Right ventricle myocardium inferior (tissue), 1 donor: ENCODE data around the gene MOGAT1. TPM values are rescaled to one million over a fixed set of nuclear protein-coding genes. Genes with fewer than 3 reads are reported as not detected.
"Not testable (repeated sequence)": the region's sequence is repeated elsewhere in the genome, so short reads cannot be mapped to it uniquely, and the experiment has no call there.

Experiments
- ATAC-seq: fragments of 200-7000 bp; cut with Tn5 transposase; one replicate; pipeline ENCODE4 v1.9.1; 2020; ENCODE audit warnings: mild to moderate bottlenecking, moderate library complexity
- DNase-seq: peaks from one replicate; pipeline ENCODE4 v3.0.0; 2021; ENCODE audit errors: missing footprints
- intact Hi-C: fragments of 100-400 bp; cut with DNase I; formaldehyde crosslinking; loops from one replicate; pipeline ENCODE4 v1.11.0; 2022
- total RNA-seq: library from RNA; stranded (reverse); fragmentation: NEBNext Ultra II Directional; extraction: Animal tissue kit (Norgen Biotek cat#: 25700); gene quantifications from one replicate; pipeline ENCODE4 v1.2.1, GENCODE V29; 2021
- donor health status: DM: no; HTN: yes; CAD: no; lungs with severe emphysema.

Gene MOGAT1
- total RNA-seq, 1 donor from 2014 or later: 0.38 TPM

DNA sequence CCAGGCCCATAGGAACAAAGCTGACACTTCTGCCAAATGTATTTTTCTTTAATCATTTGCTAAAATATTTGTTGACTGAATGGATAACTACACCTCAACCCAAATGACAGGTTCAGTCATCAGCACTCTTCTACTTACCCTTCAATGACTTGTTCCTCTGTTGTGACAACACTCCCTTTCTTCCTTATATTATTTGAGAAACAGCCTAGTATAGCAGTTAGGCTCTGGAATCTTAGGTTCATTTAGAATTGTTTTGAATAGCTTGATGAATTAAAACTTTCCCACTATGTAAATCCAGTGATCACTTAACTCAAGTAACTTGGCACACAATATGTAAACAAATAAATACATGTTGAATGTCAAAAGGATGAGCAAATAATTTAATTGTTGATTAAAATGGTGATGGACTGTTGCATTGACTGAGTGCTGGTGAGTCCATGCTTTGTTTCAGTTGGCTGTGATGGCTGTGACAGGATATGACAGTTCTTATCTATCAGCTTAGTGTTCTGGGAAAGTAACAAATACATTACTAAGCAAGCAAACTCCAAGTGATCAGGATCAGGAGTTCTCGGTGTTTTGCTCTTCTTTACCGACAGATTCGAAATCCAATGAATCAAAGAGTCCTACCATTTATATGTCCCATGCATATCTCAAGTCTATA is 2.8 kb upstream of the MOGAT1 start:
- DNase-seq (no peak), ATAC-seq (no peak)
- intact Hi-C loops: no loop called here

DNA sequence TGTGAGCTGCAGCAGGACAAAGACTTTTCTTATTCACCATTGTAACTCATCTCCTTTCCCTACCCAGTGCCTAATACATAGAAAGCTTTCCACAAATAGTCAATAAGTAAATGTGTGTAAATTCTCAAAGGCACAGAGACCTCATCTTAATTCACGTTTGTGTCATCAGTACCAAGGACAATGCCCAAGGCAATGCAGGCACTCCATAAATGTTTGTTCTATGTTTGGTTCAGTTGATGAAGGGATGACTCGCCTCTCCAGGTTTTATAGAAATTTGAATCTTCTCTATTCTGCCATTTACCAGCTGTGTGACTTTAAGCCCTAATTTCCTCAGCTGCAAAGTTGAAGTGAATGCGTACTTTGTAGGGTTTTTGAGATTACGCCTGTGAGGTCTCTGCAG is 2.1 kb upstream of the MOGAT1 start:
- intact Hi-C loops: no loop called here
- ATAC-seq (no peak), DNase-seq (no peak)

DNA sequence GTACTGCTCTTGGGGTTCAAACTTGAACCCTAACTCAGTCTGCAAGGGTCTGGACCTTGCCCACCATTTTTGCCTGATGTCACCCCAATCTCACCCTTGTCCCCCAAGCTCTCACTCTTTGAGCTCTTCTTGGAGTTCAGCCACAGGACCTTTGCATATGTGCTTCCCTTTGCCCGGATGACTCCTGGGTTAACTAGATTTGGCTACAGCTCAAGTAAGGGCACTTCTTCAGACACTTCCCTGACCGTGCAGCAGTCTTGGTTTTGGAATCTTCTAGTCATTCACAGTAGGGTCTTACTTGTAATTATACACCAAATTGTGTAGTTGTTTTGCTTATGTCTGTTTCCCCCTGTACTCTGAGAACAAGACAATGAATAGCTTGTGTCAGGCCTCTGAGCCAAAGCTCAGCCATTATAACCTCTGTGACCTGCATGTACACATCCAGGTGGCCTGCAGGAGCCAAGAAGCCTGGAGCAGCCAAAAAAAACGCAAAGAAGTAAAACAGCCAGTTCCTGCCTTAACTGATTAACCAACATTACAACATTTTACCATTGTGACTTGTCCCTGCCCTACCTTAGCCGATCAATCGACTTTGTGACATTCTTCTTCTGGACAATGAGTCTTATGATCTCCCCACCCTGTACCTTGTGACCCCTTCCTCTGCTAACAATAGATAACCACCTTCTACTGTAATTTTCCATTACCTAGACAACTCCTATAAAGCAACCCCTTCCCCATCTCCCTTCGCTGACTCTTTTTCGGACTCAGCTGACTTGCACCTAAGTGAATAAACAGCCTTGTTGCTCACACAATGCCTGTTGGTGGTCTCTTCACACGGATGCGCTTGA is 1.0 kb upstream of the MOGAT1 start:
- ATAC-seq (no peak), DNase-seq (no peak)
- intact Hi-C loops: no loop called here

DNA sequence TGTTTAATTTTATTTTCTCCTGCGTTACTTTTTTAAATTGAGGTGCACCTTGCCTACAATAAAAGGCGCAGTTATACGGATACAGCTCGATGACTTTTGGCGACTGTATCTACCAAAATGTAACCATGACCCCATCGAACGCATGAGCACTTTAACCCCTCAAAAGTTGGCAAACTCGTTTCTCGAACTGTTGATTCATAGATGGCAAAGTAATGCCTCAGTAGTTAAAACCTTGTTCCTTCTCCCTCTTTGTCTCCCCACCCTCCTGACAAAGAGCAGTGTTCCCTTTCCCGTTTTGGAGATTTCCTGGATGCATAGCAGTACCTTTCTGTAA is 577 bp downstream of the MOGAT1 start:
- ATAC-seq: no peak
- intact Hi-C loops: no loop called here
- no peak for DNase-seq

DNA sequence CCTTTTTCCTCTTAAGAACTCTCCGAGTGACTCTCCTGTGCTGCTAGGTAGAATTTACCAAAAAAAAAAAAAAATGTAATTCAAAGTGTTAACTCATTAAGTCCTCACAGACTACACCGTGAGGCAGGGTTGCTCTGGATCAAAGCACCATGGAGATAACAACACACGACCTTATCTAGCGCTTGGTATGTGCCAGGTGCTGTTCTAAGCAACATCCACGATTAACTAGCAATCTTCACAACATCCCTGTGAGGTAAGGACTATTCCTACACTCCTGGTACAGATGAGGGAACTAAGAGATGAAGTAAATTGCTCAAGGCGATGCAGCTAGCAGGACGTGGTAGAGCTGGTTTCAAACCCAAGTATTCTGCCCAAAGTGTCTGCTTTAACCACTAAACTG is 1.8 kb downstream of the MOGAT1 start:
- ATAC-seq: no peak
- intact Hi-C loops: no loop called here
- DNase-seq: no peak

DNA sequence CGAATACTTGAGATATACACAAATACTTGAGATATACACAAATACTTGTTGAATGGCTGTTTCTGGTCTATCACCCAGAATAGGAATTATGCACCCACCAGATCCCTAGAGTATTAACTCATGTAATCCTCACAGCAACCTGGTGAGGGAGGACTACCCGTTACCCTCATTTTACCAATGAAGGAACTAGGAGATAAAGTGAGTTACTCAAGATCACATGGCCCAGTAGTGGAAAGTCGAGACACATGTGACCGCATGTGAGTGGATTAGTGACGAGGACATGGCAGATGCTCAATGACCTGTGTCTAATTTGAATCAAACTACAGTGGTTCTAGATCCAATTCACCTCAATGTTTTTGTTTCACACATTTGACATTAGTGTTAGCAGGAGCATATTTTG is 2.4 kb downstream of the MOGAT1 start:
- intact Hi-C loops: no loop called here
- ATAC-seq (no peak), DNase-seq (no peak)

DNA sequence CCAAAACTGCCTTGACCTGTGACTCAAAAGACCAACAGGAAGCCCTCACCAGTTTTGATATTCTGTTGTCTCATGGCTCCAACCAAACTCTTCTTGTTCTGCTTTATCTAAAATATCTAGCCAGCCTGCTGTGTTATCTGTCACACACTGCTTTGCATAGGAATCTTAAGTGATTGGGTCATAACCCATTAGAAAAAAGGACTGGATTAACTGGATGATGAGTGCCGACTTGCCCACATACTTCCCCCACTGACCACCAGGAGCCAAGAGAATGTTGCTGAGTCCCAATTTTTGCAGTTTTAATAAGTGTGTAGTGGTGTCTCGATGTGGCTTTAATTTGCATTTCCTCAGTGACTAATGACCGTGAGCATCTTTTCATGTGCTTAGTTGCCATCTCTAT is 6.5 kb downstream of the MOGAT1 start:
- intact Hi-C loops: no loop called here
- ATAC-seq (no peak), DNase-seq (no peak)

DNA sequence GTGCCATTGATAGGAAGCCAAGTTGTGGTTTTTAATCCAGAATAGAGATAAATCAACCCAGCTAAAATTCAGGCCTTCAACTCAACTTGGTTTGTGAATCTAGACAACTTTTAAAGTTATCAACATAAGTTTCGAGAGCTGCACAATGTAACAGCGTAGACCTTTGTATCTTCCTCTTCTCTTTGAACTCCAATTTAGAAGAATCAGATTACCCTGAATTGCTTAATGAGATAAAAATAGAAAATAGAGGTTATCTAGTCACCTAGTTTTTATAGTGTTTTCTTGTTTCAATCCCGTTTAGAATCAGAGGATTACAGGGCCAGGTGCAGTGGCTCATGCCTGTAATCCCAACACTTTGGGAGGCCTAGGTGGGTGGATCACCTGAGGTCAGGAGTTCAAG is 12.3 kb downstream of the MOGAT1 start:
- ATAC-seq: no peak
- intact Hi-C loops: no loop called here
- no peak for DNase-seq

DNA sequence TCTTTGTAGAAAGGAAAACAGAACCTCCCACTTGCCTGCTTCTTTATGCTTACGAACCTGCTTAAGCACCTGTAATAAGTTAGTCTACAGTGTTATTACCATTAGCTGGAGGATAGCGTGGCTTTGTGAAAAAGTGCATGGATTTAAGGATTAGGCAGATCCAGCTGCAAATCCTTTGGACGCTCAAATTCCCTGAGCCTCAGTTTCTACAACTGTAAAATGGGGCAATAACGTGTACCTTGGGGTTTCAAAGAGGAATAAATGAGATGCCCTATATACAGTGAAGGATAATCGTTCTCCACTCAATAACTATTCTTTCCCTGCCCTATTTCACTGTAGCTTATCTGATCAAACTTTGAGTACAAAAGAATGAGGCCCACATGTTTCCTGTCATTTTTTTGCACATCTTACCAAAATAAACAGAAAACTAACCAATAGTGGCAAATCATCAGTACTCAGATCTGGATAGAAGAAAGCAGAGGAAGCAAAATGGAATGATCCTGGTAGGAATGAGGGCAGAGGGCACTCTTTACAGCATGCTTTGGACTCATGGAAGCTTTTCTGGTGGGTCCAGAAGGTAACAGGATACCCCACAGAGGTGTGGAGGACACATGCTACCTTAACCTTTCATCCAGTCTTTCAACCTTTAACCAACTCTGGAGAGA is 14.8 kb downstream of the MOGAT1 start:
- intact Hi-C loops: no loop called here
- ATAC-seq (no peak), DNase-seq (no peak)

DNA sequence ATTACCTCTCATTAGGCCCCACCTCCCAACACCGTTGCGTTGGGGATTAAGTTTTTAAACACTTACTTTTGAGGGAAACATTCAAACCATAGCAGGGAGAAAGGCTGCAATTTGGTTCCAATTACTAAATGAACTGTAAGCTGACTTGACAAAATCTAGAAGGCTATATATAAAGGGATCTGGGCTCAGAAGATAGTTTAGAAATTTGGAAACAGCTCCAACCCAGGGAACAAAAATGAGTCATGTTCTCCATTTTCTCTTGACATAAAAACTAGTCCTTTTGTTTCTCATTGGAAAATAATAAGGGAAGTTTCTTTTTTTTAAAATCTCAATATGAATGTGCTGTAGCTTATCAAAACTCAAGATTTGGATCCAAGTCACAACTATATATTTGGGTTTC is 17.5 kb downstream of the MOGAT1 start:
- DNase-seq (no peak), ATAC-seq (no peak)
- intact Hi-C loops: no loop called here

DNA sequence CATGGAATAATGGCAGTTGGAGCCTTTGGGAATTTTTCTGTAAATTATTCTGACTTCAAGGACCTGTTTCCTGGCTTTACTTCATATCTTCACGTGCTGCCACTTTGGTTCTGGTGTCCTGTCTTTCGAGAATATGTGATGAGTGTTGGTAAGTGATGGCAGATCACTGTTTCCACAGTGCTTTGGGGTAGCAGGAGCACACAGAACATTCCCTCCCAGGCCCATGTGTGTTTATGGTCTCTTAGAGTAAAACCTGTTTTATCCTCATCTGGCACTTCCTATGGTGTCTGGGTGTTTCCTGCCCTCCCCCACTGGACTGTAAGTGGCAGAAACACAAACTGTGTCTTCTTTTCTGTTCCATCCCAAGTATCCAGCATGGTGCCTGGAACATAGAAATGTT is 17.9 kb downstream of the MOGAT1 start:
- ATAC-seq (peak; percentile 66), DNase-seq (no peak)
- intact Hi-C loops: no loop called here

DNA sequence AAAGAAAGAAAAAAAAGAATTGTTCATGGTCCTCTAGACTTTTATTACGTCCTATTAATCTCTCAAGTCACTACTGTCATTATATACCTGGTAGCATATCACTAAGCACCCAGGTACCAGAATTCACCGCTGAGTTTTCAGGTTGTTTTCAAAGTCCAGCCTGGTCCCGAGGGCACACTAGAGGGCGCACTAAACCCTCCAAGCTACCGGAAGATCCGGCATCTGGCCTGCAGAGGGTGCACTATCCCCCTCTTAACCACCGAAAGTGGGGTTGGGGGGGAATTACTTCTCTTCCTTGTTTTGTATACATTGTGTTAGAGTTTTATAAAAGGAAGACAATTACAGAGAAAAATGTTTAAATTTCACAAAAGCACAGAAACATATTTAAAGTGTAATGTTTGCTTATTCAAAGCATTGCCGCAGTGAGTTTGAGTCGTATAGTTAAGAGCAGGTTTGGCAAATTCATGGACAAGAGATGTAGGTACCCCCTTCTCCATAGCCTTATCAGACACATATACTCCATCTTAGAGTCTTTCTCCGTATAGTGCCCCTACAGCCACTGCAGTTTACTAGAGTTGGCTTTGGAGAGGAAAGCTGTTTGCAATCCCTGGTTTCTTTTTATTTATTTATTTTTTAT is 19.2 kb downstream of the MOGAT1 start:
- peak; percentile 84 for DNase-seq
- peak; percentile 77 for ATAC-seq
- intact Hi-C loops: no loop called here

DNA sequence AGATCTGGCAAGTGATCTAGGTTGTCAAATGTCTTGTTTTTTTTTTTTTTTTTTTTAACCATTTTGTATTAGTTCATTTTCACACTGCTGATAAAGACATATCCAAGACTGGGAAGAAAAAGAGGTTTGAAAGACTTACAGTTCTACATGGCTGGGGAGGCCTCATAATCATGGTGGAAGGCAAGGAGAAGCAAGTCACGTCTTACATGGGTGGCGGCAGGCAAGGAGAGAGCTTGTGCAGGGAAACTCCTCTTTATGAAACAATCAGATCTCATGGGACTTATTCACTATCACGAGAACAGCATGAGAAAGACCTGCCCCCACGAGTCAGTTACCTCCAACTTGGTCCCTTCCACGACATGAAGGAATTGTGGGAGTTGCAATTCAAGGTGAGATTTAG is 22.0 kb downstream of the MOGAT1 start:
- DNase-seq, ATAC-seq, intact Hi-C loops: not testable (repeated sequence)

DNA sequence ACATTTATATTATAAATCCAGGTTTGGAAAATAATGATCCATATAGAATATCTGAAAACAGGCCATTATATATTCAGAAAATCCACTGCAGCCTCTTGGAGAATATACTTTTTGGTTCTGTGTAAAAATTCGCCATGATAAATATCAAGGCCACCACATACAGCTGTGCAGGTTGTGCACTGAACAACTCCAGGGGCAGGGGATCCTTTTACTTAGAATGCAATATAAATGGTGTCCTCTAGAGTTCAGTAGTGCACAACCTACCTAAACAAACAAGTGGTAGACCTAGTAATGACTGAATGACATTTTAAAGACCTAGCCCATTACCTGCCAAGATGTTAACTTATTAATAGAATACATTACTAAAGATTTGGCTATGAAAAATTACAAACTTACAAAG is 22.4 kb downstream of the MOGAT1 start:
- intact Hi-C loops: no loop called here
- no peak for DNase-seq
- no peak for ATAC-seq

DNA sequence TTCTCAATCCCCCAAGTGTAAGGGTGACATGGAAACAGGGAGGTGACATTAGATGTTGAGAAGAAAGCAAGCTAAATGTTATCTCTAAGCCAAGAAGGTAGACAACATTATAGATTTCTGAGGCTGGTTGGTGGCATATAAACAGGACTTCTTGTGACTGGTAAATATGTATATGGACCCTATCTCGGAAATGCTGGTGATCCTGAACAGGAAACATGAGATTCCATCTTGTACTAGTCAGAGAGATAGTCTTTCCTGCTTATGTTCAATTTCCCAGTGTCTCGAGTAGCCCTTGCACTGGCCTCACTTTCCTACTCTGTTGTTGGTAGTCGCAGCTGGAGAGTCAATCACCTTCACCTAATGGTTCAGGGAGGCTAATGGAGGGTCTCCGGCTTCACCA is 26.8 kb downstream of the MOGAT1 start:
- intact Hi-C loops: no loop called here
- DNase-seq (no peak), ATAC-seq (no peak)

DNA sequence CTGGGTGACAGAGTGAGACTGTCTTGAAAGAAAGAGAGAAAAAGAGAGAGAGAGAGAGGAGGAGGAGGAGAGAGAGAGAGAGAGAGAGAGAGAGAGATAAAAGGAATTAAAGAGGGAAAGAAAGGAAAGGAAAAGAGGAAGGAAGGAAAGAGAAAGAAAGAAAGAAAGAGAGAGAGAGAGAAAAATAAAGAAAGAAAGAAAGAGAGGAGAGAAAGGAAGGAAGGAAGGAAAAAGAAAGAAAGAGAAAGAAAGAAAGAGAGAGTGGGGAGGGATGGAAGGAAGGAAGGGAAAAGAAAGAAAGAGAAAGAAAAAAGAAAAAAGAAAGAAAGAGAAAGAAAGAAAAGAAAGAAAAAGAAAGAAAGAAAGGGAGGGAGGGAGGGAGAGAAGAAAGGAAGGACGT is 29.8 kb downstream of the MOGAT1 start:
- intact Hi-C loops: no loop called here
- DNase-seq (no peak), ATAC-seq (no peak)

DNA sequence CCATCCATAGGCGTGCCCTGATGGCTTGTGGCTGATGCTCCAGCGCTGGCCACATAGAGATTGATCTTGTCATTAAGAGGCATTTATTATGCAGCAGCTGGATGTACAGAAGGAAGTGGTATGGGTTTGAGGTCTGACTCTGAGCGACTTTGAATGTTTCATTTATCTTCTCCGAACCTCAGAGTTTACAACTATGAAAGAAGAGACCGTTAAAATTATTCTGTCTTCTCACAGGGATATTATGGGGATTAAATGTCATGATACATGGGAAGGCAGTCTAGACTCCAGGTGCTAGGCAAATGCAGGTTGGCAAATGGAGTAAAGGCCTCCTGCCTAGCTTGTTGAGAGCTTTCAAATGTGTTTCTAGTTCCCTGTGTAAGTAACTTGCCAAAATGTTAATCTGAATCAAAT is 30.3 kb downstream of the MOGAT1 start:
- DNase-seq: no peak
- intact Hi-C loops: no loop called here
- ATAC-seq: no peak

DNA sequence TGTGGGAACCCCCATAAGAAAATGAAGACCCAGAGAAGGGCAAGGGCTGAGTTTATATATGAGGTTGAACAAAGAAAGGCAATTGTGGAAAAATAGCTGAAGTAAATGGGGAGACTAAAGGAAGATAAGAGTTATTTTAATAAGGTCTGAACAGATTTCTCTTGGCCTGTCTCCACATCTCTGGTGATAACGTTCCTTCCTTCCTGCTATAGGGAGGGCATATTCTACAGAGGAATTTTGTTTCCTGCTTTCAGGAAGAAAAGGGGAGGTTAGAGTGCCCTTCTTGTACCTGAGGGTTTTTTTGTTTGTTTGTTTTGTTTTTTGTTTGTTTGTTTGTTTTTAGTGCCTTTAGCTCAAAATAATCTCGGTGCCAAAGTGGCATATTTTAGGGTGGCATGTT is 31.6 kb downstream of the MOGAT1 start:
- DNase-seq (no peak), ATAC-seq (no peak)
- intact Hi-C loops: no loop called here

DNA sequence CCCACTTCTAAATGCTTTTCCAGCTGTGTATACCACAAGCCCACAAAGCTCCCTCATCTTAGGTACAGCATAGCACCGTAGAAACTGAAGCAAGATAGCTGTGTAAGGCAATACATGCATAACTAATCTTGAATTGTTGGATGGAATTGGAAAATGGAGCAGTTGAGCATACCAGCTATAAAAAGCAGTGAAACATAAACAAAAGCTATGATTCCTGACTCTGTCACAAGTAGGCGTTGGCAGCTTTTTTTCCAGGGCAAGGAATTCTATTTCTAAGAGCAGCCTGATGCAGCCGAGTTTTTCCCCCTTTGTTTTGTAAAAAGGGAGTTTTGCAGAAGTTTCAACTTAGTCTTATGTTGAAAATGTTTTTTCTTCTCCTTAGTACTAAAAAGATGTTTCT is 32.4 kb downstream of the MOGAT1 start:
- intact Hi-C loops: no loop called here
- ATAC-seq (no peak), DNase-seq (no peak)

DNA sequence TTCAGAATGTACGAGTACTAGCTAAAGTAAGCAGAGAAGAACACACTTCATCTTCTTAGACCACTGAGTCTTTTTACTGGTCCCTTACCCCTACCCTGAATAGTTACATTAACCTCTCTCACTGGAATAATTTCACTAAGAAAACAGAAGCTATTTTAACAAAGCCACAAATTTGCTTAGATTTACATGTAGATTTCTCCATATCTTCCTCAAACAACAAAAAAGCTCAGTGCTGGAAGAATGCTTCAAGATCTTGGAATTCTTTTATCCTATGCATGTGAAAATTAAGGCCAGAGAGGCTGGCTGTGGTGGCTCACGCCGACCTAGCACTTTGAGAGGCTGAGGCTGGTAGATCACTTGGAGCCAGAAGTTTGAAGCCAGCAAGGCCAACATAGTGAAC is 35.2 kb downstream of the MOGAT1 start:
- no peak for ATAC-seq
- DNase-seq: no peak
- intact Hi-C loops: no loop called here
